Sigmoid colon (tissue), 7 donors: ENCODE data around the gene FBF1. TPM values are rescaled to one million over a fixed set of nuclear protein-coding genes. Genes with fewer than 3 reads are reported as not detected.
"Not testable (repeated sequence)": the region's sequence is repeated elsewhere in the genome, so short reads cannot be mapped to it uniquely, and the experiment has no call there.

Experiments
- DNase-seq: peaks from one replicate; pipeline ENCODE4 v3.0.0-alpha.2; 2019
- H3K27ac ChIP-seq, 4 donors: fragments of 200-600 bp; sonication (generic); one replicate each; pipeline ENCODE4 v1.5.1; 2016 to 2019; ENCODE audit warnings: mild to moderate bottlenecking in 1 of 4
- H3K27me3 ChIP-seq, 3 donors: fragments of 200-600 bp; sonication (generic); one replicate each; pipeline ENCODE4 v1.5.1; 2019; ENCODE audit warnings: mild to moderate bottlenecking in 1 of 3
- H3K36me3 ChIP-seq, 4 donors: fragments of 200-600 bp; sonication (generic); one replicate each; pipeline ENCODE4 v1.5.1; 2016 to 2019
- H3K4me1 ChIP-seq, 4 donors: fragments of 200-600 bp; sonication (generic); one replicate each; pipeline ENCODE4 v1.5.1; 2017 to 2019
- H3K4me3 ChIP-seq, 4 donors: fragments of 200-600 bp; sonication (generic); one replicate each; pipeline ENCODE4 v1.5.1; 2017 to 2019; ENCODE audit warnings: mild to moderate bottlenecking in 2 of 4, moderate library complexity in 1 of 4
- H3K9me3 ChIP-seq, 4 donors: fragments of 200-600 bp in 3 of 4; sonication (generic) in 3 of 4; one replicate each; pipeline versions ENCODE4 v1.5.1 to v1.6.1; 2013 to 2019
- EP300 ChIP-seq, 4 donors: sonication (generic); formaldehyde crosslinking; IDR thresholded peaks; one replicate each; pipeline ENCODE4 v1.6.1; 2017; ENCODE audit warnings: antibody characterized with exemption in 4 of 4
- POLR2A ChIP-seq, 2 donors: fragments of 450-650 bp; IDR thresholded peaks; one replicate each; pipeline ENCODE4 v1.6.1; 2016; ENCODE audit warnings: antibody characterized with exemption in 2 of 2, mild to moderate bottlenecking in 2 of 2, moderate library complexity in 2 of 2
- POLR2AphosphoS5 ChIP-seq, 4 donors: sonication (generic); formaldehyde crosslinking; IDR thresholded peaks; one replicate each; pipeline ENCODE4 v1.6.1; 2017; ENCODE audit warnings: antibody characterized with exemption in 4 of 4
- WGBS, 2 donors: extraction: QIAGEN DNeasy Blood & Tissue Kit; methylation state at CpG; one replicate each; pipeline ENCODE4 v1.1.7; 2013; 5-methylcytosine and 5-hydroxymethylcytosine counted together
- intact Hi-C: fragments of 100-400 bp; cut with DNase I; formaldehyde crosslinking; loops from one replicate; pipeline ENCODE4 v1.15.1; 2023
- polyA plus RNA-seq, 3 donors: library from polyadenylated mRNA; stranded (reverse); fragments of 200-250 nt; gene quantifications; one replicate each; pipeline ENCODE4 v1.2.3, GENCODE V29; 2013
- total RNA-seq, 4 donors: library from RNA; depleted of rRNA; stranded (reverse); fragments of >200 nt; gene quantifications; one replicate each; pipeline ENCODE4 v1.1.0, GENCODE V29; 2016
- TF ChIP-seq, protein P1 (sequence below), 4 experiments: fragments of 450-650 bp in 3 of 4; fragments of 200-600 bp in 1 of 4; IDR thresholded peaks; one replicate each; pipeline ENCODE4 v1.5.1; 2016 to 2019; ENCODE audit warnings: antibody characterized with exemption in 4 of 4, mild to moderate bottlenecking in 3 of 4, moderate library complexity in 2 of 4
- donor health status: healthy with polysubstance abuse.
- donor health status: Bipolar disorder and iron deficiency.
- donor health status: healthy.

FBF1 gene
- total and polyA plus RNA-seq, 7 donors, result 1.2 to 16.6 (median 5.4) TPM

DNA sequence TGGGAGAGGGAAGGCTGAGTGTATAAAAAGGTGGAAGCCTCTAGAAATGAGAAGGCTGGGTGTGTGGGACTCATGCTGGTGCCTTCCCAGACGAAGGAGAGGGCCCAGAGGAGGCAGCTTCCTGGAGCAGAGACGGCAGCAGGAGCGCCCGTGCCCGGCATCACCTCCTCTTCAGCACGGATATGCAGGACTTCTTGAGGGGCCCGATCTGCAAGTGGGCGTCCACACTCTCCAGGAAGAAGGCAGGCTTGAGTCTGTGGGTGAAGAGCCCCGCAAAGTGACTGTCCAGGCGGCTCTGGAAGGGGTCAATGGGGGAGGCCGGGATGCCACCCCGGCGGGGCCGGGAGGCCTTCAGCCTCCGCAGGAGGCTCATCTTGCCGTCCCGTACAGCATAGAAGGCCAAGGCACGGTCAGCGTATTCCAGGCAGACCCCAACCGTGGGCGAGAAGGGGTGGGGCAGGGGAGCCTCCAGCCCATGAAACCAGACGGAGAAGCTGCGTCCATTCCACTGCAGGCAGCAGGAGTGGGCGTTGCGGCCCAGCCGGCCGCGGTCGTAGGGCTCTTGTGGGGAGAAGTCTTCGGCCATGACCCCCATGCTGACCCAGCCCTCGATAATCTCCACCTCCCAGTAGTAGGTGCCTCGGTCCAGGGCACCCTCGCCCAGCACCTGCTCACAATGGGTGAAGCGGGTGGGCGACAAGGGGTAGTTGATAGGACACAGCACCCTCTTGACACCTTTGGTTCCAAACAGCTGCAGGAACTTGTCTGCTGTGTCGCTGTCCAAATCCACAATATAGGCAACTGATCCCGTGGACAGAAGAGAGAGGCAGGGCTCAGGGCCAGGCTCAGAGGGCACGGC, 66.3 kb downstream of the FBF1 start:
- Histone ChIP-seq H3K4me1 (peaks cover 5 to 77% (median 74%) of the 10 kb centered on the region in 4 donors), H3K9me3 (no peaks in the 10 kb centered on the region), H3K36me3 (peaks cover 0 to 19% (median 12%) of the 10 kb centered on the region in 4 donors), H3K27ac (peak overlapping the region; percentile 95 to 98 (median 97)), H3K4me3 (peak overlapping the region in 2 of 4 donors; percentile 62 to 92), H3K27me3 (no peaks in the 10 kb centered on the region)
- intact Hi-C loops, result loop anchor here (5.0 kb wide), 1 partner anchor 92 kb away; the partner anchor contains the start of gene UNK
- no peak for DNase-seq
- TF ChIP-seq, protein P1, sequence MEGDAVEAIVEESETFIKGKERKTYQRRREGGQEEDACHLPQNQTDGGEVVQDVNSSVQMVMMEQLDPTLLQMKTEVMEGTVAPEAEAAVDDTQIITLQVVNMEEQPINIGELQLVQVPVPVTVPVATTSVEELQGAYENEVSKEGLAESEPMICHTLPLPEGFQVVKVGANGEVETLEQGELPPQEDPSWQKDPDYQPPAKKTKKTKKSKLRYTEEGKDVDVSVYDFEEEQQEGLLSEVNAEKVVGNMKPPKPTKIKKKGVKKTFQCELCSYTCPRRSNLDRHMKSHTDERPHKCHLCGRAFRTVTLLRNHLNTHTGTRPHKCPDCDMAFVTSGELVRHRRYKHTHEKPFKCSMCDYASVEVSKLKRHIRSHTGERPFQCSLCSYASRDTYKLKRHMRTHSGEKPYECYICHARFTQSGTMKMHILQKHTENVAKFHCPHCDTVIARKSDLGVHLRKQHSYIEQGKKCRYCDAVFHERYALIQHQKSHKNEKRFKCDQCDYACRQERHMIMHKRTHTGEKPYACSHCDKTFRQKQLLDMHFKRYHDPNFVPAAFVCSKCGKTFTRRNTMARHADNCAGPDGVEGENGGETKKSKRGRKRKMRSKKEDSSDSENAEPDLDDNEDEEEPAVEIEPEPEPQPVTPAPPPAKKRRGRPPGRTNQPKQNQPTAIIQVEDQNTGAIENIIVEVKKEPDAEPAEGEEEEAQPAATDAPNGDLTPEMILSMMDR (IDR thresholded peaks at IDR 0.05), result no peak
- TF ChIP-seq POLR2AphosphoS5 (IDR thresholded peaks at IDR 0.05) (no peak), EP300 (IDR thresholded peaks at IDR 0.05) (no peak), POLR2A (IDR thresholded peaks at IDR 0.05) (no peak)
- WGBS, 2 donors, result 92 to 93% methylated on average over 38 of the region's 38 CpGs

DNA sequence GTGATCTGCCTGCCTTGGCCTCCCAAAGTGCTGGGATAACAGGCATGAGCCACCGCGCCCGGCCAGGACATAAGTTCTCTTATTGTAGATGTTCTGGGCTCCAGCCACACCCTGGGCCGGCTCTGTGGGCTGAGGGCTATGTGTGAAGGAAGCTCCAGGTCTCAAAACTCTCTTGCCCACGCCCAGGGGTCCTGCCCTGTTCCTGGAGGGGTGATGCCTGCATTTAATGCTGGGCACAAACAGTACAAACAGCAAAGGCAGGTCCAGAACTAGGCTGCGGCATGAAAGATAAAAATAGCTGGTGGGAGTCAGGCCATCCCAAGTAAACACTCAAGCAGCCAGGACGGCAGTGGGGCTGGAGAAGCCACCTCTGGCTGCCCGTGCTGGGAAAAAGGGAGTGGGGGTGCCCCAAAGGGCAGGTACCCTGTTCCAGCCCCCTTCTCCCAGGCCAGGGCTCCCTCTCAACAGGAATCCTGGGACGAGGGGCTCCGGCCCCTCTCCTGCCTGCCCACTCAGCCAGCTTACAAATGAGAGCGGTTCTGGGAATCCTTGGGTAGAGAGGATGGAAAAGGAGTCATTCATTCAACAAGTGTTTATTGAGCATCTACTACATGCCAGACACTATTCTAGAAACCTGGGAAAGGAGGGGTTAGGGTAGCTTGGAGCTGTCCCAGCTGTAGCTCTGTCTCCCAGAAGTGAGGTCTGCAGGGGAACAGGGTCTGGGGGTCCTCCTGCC, 67.1 kb downstream of the FBF1 start:
- WGBS, 2 donors, result 70 to 78% methylated on average over 11 of the region's 11 CpGs
- intact Hi-C loops, result no loop called here
- no peaks in the 10 kb centered on the region for H3K27me3 ChIP-seq
- H3K9me3 ChIP-seq, result no peaks in the 10 kb centered on the region
- H3K27ac ChIP-seq, result peak overlapping the region; percentile 95 to 98 (median 97)
- peaks cover 0 to 19% (median 12%) of the 10 kb centered on the region in 4 donors for H3K36me3 ChIP-seq
- TF ChIP-seq POLR2A (IDR thresholded peaks at IDR 0.05) (no peak), EP300 (IDR thresholded peaks at IDR 0.05) (no peak), POLR2AphosphoS5 (IDR thresholded peaks at IDR 0.05) (peak in 2 of 4 donors; percentile 17 to 31)
- H3K4me3 ChIP-seq, result peak overlapping the region in 1 of 4 donors; percentile 9
- H3K4me1 ChIP-seq, result peaks cover 5 to 81% (median 79%) of the 10 kb centered on the region in 4 donors
- no peak for DNase-seq

DNA sequence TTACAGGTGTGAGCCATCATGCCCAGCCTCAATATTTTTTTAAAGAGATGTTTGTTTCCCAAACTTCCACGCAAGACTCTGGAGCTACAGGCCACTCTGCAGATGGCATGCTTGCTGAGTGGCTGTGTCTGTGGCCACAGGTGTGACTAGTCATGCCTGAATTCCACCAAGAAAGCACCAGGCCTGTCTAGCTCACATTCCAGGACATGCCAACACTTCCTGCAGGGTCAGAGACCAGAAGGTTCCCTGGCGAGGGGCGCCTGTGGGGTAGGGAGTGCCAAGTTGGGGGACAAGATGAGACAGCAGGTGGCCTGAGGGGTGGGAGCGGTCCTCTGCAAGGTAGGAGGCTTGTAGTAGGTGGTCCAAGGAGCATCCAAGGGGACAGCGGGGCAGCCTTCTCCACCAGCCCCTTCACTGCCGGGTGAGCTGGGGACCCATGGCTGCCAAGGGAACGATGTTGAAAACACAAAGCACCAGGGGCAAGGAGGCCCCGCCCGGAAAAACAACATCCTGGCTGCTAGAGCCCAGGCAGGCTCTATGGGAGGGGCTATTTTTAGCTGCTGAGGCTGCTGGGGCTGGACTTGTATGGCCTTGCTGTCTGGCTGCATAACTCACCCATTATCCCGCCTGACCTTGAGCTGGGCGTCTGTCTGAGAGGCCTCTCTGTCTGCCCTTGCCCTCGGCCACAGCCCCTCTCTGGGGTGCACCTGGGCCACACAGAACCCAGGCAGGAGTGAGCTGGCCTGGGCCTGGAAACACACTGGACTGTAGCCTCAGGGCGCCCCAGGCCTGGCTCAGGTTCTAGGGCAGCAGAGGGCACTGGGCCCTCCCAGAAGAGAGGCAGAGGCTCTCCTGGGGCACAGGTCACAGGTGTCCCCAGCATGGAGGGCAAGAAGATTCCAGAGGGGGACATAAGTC, 68.1 kb downstream of the FBF1 start:
- DNase-seq, result peak; percentile 95
- peak overlapping the region in 1 of 4 donors; percentile 0 for H3K4me3 ChIP-seq
- no peaks in the 10 kb centered on the region for H3K9me3 ChIP-seq
- intact Hi-C loops, result no loop called here
- peaks cover 0 to 19% (median 12%) of the 10 kb centered on the region in 4 donors for H3K36me3 ChIP-seq
- H3K27me3 ChIP-seq, result no peaks in the 10 kb centered on the region
- TF ChIP-seq, protein P1 (IDR thresholded peaks at IDR 0.05), result no peak
- TF ChIP-seq POLR2A (IDR thresholded peaks at IDR 0.05) (peak in 1 of 2 donors; percentile 43), POLR2AphosphoS5 (IDR thresholded peaks at IDR 0.05) (peak in 3 of 4 donors; percentile 74 to 78 (median 75)), EP300 (IDR thresholded peaks at IDR 0.05) (peak in 2 of 4 donors; percentile 39 to 54)
- H3K27ac ChIP-seq, result peak overlapping the region; percentile 95 to 98 (median 97)
- H3K4me1 ChIP-seq, result peaks cover 5 to 89% (median 82%) of the 10 kb centered on the region in 4 donors
- 33 to 48% methylated on average over 13 of the region's 13 CpGs for WGBS, 2 donors

DNA sequence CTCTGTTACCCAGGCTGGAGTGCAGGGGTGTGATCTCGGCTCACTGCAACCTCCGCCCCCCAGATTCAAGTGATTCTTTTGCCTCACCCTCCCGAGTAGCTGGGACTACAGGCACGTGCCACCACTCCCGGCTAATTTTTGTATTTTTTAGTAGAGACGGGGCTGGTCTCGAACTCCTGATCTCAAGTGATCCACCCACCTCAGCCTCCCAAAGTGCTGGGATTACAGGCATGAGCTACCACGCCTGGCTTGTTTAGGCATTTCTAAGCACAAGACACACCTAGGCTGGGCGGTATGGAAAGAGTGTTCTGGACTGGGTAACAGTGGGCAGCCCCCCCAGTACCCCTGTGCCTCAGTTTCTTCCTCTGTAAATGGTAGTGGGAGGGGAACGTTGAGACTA, 70.6 kb downstream of the FBF1 start:
- intact Hi-C loops, H3K27me3 ChIP-seq, DNase-seq, H3K9me3 ChIP-seq: not testable (repeated sequence)
- 78 to 82% methylated on average over 10 of the region's 10 CpGs for WGBS, 2 donors
- H3K27ac ChIP-seq, result peak overlapping the region; percentile 95 to 98 (median 97)
- H3K4me1 ChIP-seq, result peaks cover 5 to 72% (median 64%) of the 10 kb centered on the region in 4 donors
- H3K4me3 ChIP-seq, result peak overlapping the region in 3 of 4 donors; percentile 16 to 36 (median 31)
- H3K36me3 ChIP-seq, result peaks cover 0 to 15% (median 12%) of the 10 kb centered on the region in 4 donors
